ENCODE data around the gene POLR2E. TPM values are rescaled to one million over a fixed set of nuclear protein-coding genes. Genes with fewer than 3 reads are reported as not detected.

The POLR2E gene
- polyA plus RNA-seq, 1 of the 3 experiments (the other 2 are of a cell fraction), result 283 TPM

- TF ChIP-seq RAD21 (IDR thresholded peaks at IDR 0.05; ENCODE audit: low read length) (no peak), USF2 (IDR thresholded peaks at IDR 0.05; ENCODE audit: borderline replicate concordance, low read depth, low read length) (no peak), ZBTB33 (IDR thresholded peaks at IDR 0.05; ENCODE audit: borderline replicate concordance, low read depth) (no peak), TCF12 (IDR thresholded peaks at IDR 0.05) (no peak)
- Histone ChIP-seq H4K20me1 (ENCODE audit: insufficient read depth) (peaks cover 21% of the 10 kb centered on the region; the same call in 1 of the 2 replicates), H3K36me3 (replicated peaks in 1 of 2; ENCODE audit: control insufficient read depth in 1 of 2, insufficient read depth in 2 of 2, low read length in 1 of 2) (peaks cover 0 to 34% of the 10 kb centered on the region in 2 experiments), H3K4me1 (ENCODE audit: control insufficient read depth in 1 of 2, insufficient read depth in 2 of 2, low read depth in 1 of 2, low read length in 1 of 2) (peaks cover 7 to 15% of the 10 kb centered on the region in 2 experiments; a peak in 3 of 4 replicates), H3K9ac (no peak overlapping the region), H3F3A (replicated peaks; ENCODE audit: insufficient read depth) (peaks cover 18% of the 10 kb centered on the region), H3K9me3 (no peaks in the 10 kb centered on the region), H3K79me2 (ENCODE audit: insufficient read depth) (peaks cover 18% of the 10 kb centered on the region; the same call in 1 of the 2 replicates), H3K9me2 (no peaks in the 10 kb centered on the region), H3K4me3 (ENCODE audit: low read depth in 2 of 2, low read length in 1 of 2) (no peak overlapping the region), H3K27me3 (ENCODE audit: insufficient read depth) (no peaks in the 10 kb centered on the region), H2AFZ (ENCODE audit: low read depth) (no peak overlapping the region), H3K27ac (ENCODE audit: low read depth in 2 of 2, low read length in 1 of 2) (no peak overlapping the region), H3K4me2 (no peak overlapping the region)
- POLR2A ChIA-PET, result interaction anchor here (0.6 kb wide), 1 partner anchor 86 kb away, joined by 3 read pairs; no protein-coding TSS in a partner anchor
- WGBS (ENCODE audit: low lambda C conversion rate), result 88% methylated on average over 11 of the region's 25 CpGs
- CTCF ChIA-PET, result interaction anchor here (1.3 to 1.8 kb wide), 2 partner anchors 87 to 113 kb away, joined by 5 read pairs; no protein-coding TSS in a partner anchor
- no peak for DNase-seq
Observed at GRCh38 chr19:1107661-1108261, 12.6 kb upstream of the POLR2E start.

GRCh38 chr19:1106841-1107660 is 11.9 kb upstream of the POLR2E start:
- no peak overlapping the region for H3K4me2 ChIP-seq
- no peak overlapping the region for H2AFZ ChIP-seq (ENCODE audit: low read depth)
- 87% methylated on average over 7 of the region's 17 CpGs for WGBS (ENCODE audit: low lambda C conversion rate)
- no peaks in the 10 kb centered on the region for H3K27me3 ChIP-seq (ENCODE audit: insufficient read depth)
- ChIA-PET CTCF (interaction anchor here (0.8 to 1.8 kb wide), 4 partner anchors 17 to 137 kb away, joined by 3 to 5 read pairs (median 4); no protein-coding TSS in a partner anchor), POLR2A (no interaction called here)
- peaks cover 12 to 15% of the 10 kb centered on the region in 2 experiments; a peak in 3 of 4 replicates for H3K4me1 ChIP-seq (ENCODE audit: control insufficient read depth in 1 of 2, insufficient read depth in 2 of 2, low read depth in 1 of 2, low read length in 1 of 2)
- no peaks in the 10 kb centered on the region for H3K9me3 ChIP-seq
- peaks cover 0 to 34% of the 10 kb centered on the region in 2 experiments for H3K36me3 ChIP-seq (replicated peaks in 1 of 2; ENCODE audit: control insufficient read depth in 1 of 2, insufficient read depth in 2 of 2, low read length in 1 of 2)
- no peak overlapping the region; a peak in 1 of 4 replicates for H3K27ac ChIP-seq (ENCODE audit: low read depth in 2 of 2, low read length in 1 of 2)
- DNase-seq, result no peak
- peaks cover 21% of the 10 kb centered on the region; the same call in 1 of the 2 replicates for H4K20me1 ChIP-seq (ENCODE audit: insufficient read depth)
- no peak for TF ChIP-seq CHD2 (IDR thresholded peaks at IDR 0.05; ENCODE audit: low read length, partially characterized antibody)
- no peak for TF ChIP-seq YY1 (IDR thresholded peaks at IDR 0.05; ENCODE audit: low read depth)
- TF ChIP-seq MEF2A (IDR thresholded peaks at IDR 0.05; ENCODE audit: borderline replicate concordance, low read depth), result no peak
- no peak for TF ChIP-seq POLR2AphosphoS5 (IDR thresholded peaks at IDR 0.05; ENCODE audit: low read depth, low read length)
- no peak for TF ChIP-seq CTCF (IDR thresholded peaks at IDR 0.05)
- TF ChIP-seq ZBTB33 (IDR thresholded peaks at IDR 0.05; ENCODE audit: borderline replicate concordance, low read depth), result no peak
- TF ChIP-seq TEAD4 (IDR thresholded peaks at IDR 0.05; ENCODE audit: borderline replicate concordance, insufficient read depth), result no peak
- no peak for TF ChIP-seq USF1 (IDR thresholded peaks at IDR 0.05; ENCODE audit: borderline replicate concordance, low read depth)
- no peak for TF ChIP-seq GATA2 (CRISPR knock-in tag; IDR thresholded peaks at IDR 0.05)
- no peak for TF ChIP-seq ELF1 (IDR thresholded peaks at IDR 0.05)
- TF ChIP-seq SIN3A (IDR thresholded peaks at IDR 0.05; ENCODE audit: borderline replicate concordance, low read depth, low read length), result no peak
- TF ChIP-seq JUND (IDR thresholded peaks at IDR 0.05), result no peak
- no peak for TF ChIP-seq SMC3 (IDR thresholded peaks at IDR 0.05; ENCODE audit: low read depth, low read length)
- no peak for TF ChIP-seq RCOR1 (IDR thresholded peaks at IDR 0.05; ENCODE audit: low read length)
- no peak for TF ChIP-seq FOXJ3 (CRISPR knock-in tag; IDR thresholded peaks at IDR 0.05)
- peaks cover 25% of the 10 kb centered on the region for H3F3A ChIP-seq (replicated peaks; ENCODE audit: insufficient read depth)
- no peaks in the 10 kb centered on the region for H3K9me2 ChIP-seq
- H3K79me2 ChIP-seq (ENCODE audit: insufficient read depth), result peaks cover 18% of the 10 kb centered on the region; the same call in 1 of the 2 replicates
- H3K4me3 ChIP-seq (ENCODE audit: low read depth in 2 of 2, low read length in 1 of 2), result no peak overlapping the region
- H3K9ac ChIP-seq, result no peak overlapping the region
